DND-41 (cell line): ENCODE results near the gene LSMEM2.

Source experiments
- ATAC-seq: fragments of 200-7000 bp; cut with Tn5 transposase; 3 replicates; pipeline ENCODE4 v1.9.1; 2021; ENCODE audit warnings: low read depth; ENCODE audit not compliant: insufficient read depth
- DNase-seq: peaks from one replicate; pipeline ENCODE4 v3.0.0-alpha.2; 2020
- H2AFZ ChIP-seq: 2 replicates; pipeline ENCODE4 v1.6.0; 2012; ENCODE audit warnings: low read depth, low read length
- H3K27ac ChIP-seq: 2 replicates; pipeline ENCODE4 v1.5.1; 2012; ENCODE audit warnings: low read length, inconsistent platforms
- H3K27me3 ChIP-seq: fragments of 200-600 bp; sonication (generic); 2 replicates; pipeline ENCODE4 v1.6.0; 2012; ENCODE audit warnings: low read length, mild to moderate bottlenecking, inconsistent platforms; ENCODE audit not compliant: insufficient read depth, poor library complexity
- H3K36me3 ChIP-seq: 2 replicates; pipeline ENCODE4 v1.5.1; 2012; ENCODE audit warnings: low read length, inconsistent platforms; ENCODE audit not compliant: insufficient read depth
- H3K4me1 ChIP-seq: 2 replicates; pipeline ENCODE4 v1.5.1; 2012; ENCODE audit warnings: mild to moderate bottlenecking, low read length; ENCODE audit not compliant: insufficient read depth
- H3K4me2 ChIP-seq: 2 replicates; pipeline ENCODE4 v1.6.0; 2012; ENCODE audit warnings: mild to moderate bottlenecking, moderate library complexity, low read length, inconsistent platforms; ENCODE audit not compliant: insufficient read depth
- H3K4me3 ChIP-seq, 2 experiments: fragments of 200-600 bp in 1 of 2; shearing (Covaris generic) in 1 of 2; 2 replicates each; pipeline ENCODE4 v1.5.1; 2012 to 2016; ENCODE audit warnings: inconsistent platforms in 2 of 2, low read length in 2 of 2, mild to moderate bottlenecking in 2 of 2, low read depth in 1 of 2, moderate library complexity in 1 of 2
- H3K79me2 ChIP-seq: 2 replicates; pipeline ENCODE4 v1.6.0; 2012; ENCODE audit warnings: low read length, inconsistent platforms; ENCODE audit not compliant: insufficient read depth
- H3K9ac ChIP-seq: 2 replicates; pipeline ENCODE4 v1.6.0; 2012; ENCODE audit warnings: low read depth, mild to moderate bottlenecking, inconsistent platforms, low read length, moderate library complexity
- H3K9me3 ChIP-seq: 2 replicates; pipeline ENCODE4 v1.5.1; 2012; ENCODE audit warnings: low read length, moderate library complexity, mild to moderate bottlenecking, inconsistent platforms; ENCODE audit not compliant: insufficient read depth, severe bottlenecking
- H4K20me1 ChIP-seq: 2 replicates; pipeline ENCODE4 v1.6.0; 2012; ENCODE audit warnings: low read length; ENCODE audit not compliant: insufficient read depth
- EZH2 ChIP-seq: IDR thresholded peaks from 3 replicates; pipeline ENCODE4 v1.6.1; 2012; ENCODE audit warnings: borderline replicate concordance, low read depth, mild to moderate bottlenecking, moderate library complexity, low read length, inconsistent platforms; ENCODE audit not compliant: severe bottlenecking
- TF ChIP-seq, protein P1 (sequence below): IDR thresholded peaks from 2 replicates; pipeline ENCODE4 v1.5.1; 2012; ENCODE audit warnings: borderline replicate concordance, low read length, moderate library complexity, mild to moderate bottlenecking; ENCODE audit not compliant: poor library complexity, severe bottlenecking; ENCODE audit errors: extremely low read depth

LSMEM2 gene

DNA sequence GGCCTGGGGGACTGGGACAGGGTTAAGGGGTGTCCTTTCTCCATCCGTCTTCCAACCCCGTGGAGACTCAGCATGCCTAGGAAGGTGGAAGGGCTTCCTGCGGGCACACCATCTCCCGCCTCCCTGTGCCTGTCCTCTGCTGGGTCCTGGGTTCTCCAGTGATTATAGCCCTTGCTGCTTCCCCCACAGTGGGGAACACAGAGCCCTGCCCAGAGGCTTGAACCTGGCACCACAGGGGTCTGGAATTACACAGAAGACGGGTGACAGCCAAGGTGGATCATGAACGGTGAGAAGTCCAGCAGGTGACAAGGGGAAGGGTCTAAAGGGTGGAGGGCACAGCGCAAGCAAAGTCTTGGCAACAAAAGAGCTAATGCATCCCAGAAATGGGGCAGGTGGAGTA, 16.1 kb upstream of the LSMEM2 start:
- H3K4me1 ChIP-seq = peaks cover 18% of the 10 kb centered on the region
- H3K4me3 ChIP-seq = no peak overlapping the region
- H3K36me3 ChIP-seq = peaks cover 7% of the 10 kb centered on the region
- H3K27ac ChIP-seq = no peak overlapping the region
- no peak overlapping the region for H2AFZ ChIP-seq
- no peaks in the 10 kb centered on the region for H3K79me2 ChIP-seq
- no peak overlapping the region for H3K4me2 ChIP-seq
- ATAC-seq (no peak), DNase-seq (no peak)
- TF ChIP-seq, protein P1, sequence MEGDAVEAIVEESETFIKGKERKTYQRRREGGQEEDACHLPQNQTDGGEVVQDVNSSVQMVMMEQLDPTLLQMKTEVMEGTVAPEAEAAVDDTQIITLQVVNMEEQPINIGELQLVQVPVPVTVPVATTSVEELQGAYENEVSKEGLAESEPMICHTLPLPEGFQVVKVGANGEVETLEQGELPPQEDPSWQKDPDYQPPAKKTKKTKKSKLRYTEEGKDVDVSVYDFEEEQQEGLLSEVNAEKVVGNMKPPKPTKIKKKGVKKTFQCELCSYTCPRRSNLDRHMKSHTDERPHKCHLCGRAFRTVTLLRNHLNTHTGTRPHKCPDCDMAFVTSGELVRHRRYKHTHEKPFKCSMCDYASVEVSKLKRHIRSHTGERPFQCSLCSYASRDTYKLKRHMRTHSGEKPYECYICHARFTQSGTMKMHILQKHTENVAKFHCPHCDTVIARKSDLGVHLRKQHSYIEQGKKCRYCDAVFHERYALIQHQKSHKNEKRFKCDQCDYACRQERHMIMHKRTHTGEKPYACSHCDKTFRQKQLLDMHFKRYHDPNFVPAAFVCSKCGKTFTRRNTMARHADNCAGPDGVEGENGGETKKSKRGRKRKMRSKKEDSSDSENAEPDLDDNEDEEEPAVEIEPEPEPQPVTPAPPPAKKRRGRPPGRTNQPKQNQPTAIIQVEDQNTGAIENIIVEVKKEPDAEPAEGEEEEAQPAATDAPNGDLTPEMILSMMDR = no peak
- no peak for TF ChIP-seq EZH2
- H3K9ac ChIP-seq = no peak overlapping the region
- no peaks in the 10 kb centered on the region for H4K20me1 ChIP-seq
- H3K27me3 ChIP-seq = no peaks in the 10 kb centered on the region
- no peaks in the 10 kb centered on the region for H3K9me3 ChIP-seq

DNA sequence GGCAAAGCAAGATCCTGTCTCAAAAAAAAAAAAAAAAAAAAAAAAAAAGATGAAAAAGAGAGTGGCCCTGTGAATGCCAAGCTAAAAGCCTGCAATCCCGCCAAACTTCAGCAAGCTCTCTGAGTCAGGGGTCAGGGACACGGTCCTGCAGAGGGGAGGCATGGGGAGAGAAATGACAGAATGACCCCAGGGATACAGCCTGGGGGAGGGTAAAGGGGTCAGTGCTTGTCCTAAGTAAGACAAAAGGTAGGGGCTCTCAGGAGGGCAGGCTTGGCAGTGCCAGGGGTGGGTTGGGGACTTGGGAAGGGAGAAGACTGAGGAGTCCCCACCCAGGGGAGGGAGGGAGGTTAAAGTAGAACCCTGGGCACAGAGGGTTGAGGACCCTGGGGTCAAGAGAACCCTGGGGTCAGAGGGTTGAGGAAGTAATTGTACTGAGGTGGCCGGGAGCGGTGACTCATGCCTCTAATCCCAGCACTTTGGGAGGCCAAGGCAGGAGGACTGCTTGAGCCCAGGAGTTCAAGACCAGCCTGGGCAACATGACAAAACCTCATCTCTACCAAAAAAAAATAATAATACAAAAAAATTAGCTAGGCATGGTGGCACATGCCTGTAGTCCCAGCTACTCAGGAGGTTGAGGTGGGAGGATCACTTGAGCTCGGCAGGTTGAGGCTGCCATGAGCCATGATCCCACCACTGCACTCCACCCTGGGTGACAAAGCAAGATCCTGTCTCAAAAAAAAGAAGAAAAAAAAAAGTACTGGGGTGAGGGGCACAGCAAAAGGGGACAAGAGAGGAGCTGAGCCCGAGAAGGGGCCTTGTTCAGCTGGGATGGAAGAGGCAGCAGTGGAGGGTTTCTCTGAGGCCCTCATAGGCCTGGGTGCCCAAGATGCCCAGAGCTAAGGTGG, 15.2 kb upstream of the LSMEM2 start:
- Histone ChIP-seq H3K4me3 (no peak overlapping the region), H3K36me3 (no peaks in the 10 kb centered on the region), H4K20me1 (no peaks in the 10 kb centered on the region), H2AFZ (no peak overlapping the region), H3K9ac (no peak overlapping the region), H3K79me2 (no peaks in the 10 kb centered on the region), H3K9me3 (no peaks in the 10 kb centered on the region), H3K27me3 (no peaks in the 10 kb centered on the region), H3K4me2 (no peak overlapping the region), H3K4me1 (peaks cover 18% of the 10 kb centered on the region), H3K27ac (no peak overlapping the region)
- no peak for DNase-seq
- ATAC-seq = no peak
- TF ChIP-seq, protein P1 = no peak

DNA sequence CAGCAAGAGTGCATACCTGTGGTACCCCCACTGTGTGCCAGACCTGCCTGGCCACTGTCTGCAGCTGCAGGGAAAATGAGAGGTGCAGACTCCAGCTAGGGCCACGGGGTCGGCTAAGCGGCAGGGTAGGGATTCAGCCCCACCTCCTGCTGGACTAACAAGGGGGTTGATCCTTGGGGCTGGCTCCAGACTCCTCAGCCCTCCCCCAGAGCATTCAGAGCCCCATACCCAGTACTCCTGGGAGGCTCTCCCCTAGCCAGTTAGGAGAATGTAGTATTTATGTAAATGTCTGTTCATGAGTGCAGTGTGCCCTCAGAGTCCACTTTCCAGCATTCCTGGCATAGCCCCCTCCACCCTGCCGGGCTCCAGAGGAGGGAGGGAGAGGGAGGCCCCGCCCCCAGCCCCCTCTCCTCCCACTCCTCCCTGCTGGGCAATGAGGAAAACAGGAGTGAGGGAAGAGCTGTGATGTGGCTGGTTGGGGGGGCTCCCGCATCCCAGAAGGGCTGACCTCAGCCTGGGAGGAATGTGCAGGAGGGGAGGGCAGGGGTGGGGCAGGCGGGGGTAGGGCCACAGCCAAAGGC, 14.4 kb upstream of the LSMEM2 start:
- no peaks in the 10 kb centered on the region for H4K20me1 ChIP-seq
- no peaks in the 10 kb centered on the region for H3K9me3 ChIP-seq
- H3K27ac ChIP-seq = no peak overlapping the region
- H3K9ac ChIP-seq = no peak overlapping the region
- peaks cover 17% of the 10 kb centered on the region for H3K4me1 ChIP-seq
- no peak overlapping the region for H3K4me2 ChIP-seq
- ATAC-seq (no peak), DNase-seq (no peak)
- TF ChIP-seq EZH2 = no peak
- TF ChIP-seq, protein P1 = no peak
- H3K79me2 ChIP-seq = no peaks in the 10 kb centered on the region
- H3K36me3 ChIP-seq = no peaks in the 10 kb centered on the region
- H3K27me3 ChIP-seq = no peaks in the 10 kb centered on the region
- no peak overlapping the region for H2AFZ ChIP-seq
- no peak overlapping the region for H3K4me3 ChIP-seq
